ENCODE data around the gene LOXHD1.

The LOXHD1 gene

DNA sequence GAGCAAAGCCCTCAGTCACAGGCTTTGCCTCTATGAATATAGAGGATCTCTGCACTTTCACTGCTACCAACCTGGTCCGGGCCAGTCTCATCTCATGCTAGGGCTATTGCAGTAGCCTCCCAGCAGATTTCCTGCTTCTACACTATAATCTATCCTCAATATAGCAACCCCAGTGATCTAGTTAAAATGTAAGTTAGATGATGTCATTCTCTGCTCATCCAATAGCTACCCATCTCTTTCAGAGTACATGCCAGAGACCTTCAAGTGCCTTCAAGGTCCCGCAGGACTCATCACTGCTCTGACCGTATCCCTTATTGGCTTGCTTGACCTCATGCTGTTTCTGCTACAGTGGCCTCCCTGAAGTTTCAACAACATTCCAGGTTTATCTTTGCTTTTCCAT, 186.3 kb downstream of the LOXHD1 start:
- DNase-seq, result no peak

GRCh38 chr18:46469186-46469915, 187.7 kb downstream of the LOXHD1 start:
- DNase-seq, result no peak

- DNase-seq, result no peak
Observed at GRCh38 chr18:46468426-46469180, 188.4 kb downstream of the LOXHD1 start.

DNA sequence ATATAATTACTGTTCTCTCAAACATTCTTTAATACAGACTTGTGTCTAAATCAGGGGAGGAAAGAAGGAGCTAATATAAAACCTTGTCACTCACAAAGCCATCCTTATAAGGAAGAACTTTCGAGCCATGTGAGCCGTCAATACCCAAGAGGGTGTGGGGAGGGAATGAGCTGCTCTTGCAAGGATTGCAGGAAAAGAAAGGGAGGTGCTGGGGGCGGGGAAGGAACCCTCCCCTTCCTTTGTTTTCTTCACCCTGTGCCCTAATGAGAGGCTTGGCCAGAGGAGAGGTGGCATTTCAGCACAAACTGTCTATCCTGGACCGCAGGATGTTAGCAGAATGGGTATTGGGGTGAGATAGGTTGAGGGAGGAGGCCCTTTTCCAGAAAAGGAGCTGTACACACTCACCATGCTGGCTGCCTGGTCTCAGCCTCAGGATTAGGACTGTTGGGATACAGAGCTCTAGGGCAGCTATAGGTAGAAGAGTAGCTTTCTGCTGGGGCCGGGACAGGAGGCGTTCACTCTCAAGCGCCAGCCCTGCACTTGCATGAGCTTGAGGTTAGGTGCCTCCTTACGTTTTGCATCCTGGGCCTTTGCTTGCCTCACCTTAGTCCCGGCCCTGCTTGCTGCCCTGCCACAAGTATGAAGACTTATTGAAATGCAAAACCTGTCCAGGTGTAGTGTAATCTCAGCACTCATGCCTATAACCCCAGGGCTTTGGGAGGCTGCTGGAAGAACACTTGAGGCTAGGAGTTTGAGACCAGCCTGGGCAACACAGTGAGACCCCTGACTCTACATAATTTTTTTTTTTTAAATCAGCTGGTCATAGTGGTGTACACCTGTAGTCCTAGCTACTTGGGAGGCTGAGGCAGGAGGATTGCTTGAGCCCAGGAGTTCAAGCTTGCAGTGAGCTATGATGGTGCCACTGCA, 190.5 kb downstream of the LOXHD1 start:
- DNase-seq, result no peak

DNA sequence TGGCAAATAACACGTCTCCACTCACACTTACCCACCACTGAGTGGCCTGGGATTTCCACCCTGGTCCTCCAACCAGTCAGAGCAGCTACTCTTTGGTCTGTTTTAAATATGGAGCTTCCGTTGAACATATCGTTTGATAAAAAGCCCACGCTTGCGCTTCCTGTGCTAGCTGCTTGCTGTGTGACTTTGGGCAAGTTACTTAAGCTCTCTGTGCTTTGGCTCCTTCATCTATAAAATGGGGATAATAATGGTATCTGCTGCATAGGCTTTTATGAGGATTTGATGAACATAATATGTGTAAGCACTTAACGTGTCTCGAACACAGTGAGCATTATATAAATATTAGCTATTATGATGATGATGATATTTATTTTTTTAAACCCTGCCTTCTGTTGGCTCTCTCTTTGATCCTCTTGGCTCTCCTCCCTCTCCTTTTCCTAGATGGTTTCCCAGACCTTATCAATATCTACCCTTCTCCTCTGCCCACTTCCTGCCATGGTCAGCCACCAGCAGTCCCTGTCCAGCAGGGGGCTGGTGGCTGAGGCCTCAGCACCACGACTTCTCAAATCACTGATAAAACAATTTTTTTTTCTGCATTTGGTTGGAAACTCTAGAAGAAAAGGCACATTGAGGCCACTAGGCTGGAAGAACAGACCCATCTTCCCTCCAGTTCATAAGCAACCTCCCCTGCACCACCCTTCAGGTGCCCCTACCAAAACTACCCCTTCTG, 191.9 kb downstream of the LOXHD1 start:
- DNase-seq, result no peak

DNA sequence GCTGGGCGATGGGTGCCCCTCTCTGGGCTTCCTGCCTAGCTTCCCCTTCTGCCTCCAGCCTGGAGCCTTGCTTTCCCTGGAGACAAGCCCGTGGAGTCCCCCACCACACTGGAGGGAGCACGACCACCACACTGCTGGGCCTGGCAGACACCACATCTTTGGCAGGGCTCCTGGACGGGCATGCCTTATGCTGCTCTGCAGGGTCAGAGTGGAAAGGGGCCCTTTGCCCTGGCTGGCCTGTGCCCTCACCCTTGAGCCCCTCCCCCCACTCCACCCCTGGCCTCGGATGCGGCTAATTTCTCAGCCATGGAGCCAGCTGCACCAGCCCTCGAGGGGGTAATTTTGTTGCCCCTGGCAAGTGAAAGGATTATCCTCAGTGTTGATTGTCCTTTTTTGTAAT, 194.5 kb downstream of the LOXHD1 start:
- DNase-seq, result no peak

GRCh38 chr18:46461993-46462392, 195.0 kb downstream of the LOXHD1 start:
- no peak for DNase-seq

DNA sequence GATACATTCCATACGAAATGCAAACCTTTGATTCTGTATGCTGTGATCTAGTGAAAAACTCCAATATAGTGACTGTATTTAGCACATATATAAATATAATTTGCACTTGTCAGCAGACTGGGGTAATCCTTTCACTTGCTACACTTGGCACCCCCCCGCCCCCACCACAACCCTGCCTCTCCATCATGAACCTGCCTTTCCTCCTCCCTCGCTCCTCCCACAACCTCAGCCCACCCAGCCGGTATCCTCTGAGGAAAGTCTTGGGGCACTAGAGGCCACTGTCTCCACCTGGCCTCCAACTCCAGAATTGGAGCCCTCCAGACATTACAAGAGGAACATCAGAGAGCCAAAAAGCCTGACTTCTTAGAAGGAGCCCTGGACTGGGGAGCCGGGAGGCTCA, 196.3 kb downstream of the LOXHD1 start:
- DNase-seq, result no peak

DNA sequence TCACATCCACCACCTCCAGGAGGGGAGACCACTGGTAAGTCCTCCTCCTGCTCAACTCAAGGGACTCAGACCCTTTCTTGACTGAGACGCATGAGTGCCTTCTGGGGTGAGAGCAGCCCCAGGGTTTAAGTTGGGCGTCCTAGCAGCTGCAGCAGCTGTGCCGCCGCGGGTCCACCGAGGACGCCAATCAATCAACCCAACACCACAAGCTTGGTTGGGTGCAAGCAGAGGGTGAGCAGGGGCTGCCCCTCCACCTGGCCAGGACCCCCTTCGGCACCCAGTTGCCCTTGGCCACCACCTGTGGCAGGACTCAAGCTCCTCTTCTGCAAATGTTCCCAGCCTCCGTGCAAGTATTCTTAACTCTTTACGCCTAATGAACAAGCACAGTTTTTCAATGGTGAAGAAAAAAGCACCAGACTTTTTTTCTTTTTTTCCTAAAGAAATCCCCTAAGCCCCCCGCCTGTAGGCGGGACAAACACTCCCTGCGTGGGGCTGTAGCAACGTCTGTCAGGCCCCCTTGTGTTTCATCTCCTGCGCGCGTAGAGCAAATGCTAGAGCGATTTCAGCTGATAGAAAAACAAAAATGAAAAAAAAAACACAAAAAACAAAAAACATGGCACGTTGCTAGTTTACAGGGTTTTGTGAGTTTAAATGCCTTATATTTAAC, 197.1 kb downstream of the LOXHD1 start:
- no peak for DNase-seq

GRCh38 chr18:46458472-46458871, 198.5 kb downstream of the LOXHD1 start:
- no peak for DNase-seq

DNA sequence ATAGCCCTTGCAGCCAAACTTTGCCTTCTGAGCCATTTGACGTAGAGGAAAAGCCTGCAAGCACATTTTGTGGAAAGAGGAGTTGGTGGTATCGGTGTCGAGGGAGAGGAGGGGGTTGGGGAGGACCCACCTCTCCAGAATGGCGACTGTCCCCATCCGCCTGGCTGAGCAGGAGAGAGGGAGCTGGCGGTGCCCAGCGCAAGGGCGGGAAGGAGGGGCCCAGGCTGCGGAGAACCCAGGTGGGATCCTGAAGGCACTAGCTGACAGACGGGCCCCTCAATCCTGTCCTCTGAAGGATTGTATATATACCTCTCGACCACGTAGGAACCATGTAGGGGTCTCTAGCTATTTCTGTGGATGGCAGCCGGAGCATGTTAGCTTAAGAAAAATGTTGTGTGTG, 200.3 kb downstream of the LOXHD1 start:
- DNase-seq, result no peak

DNA sequence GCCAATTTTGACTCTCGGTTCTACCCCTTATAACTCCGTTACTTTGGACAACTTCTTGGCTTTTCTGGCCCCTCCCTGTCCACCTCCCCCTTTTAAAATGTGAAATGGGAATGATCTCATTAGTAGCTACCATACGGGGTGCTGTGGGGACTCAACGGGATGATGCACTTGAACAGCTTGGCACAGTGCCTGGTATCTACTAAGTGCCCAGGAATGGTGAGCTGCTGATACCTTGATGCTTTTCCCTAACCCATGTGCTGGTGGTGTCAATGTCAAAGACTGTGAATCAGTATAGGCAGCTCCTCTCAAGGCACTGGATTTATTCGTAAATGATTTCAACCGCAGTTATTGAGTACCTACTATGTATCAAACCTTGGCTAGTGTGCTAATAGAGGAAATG, 204.2 kb downstream of the LOXHD1 start:
- DNase-seq, result no peak

DNA sequence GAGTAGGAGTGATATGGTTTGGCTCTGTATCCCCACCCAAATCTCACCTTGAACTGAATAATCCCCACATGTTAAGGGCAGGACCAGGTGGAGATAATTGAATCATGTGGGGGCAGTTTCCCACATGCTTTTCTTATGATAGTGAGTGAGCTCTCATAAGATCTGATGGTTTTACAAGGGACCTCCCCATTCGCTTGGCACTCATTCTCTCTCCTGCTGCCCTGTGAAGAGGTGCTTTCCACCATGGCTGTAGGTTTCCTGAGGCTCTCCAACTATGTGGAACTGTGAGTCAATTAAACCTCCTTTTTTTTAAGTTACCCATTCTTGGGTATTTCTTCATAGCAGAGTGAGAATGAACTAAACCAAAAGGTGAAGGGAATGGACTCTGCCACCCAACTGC, 207.5 kb downstream of the LOXHD1 start:
- no peak for DNase-seq

DNA sequence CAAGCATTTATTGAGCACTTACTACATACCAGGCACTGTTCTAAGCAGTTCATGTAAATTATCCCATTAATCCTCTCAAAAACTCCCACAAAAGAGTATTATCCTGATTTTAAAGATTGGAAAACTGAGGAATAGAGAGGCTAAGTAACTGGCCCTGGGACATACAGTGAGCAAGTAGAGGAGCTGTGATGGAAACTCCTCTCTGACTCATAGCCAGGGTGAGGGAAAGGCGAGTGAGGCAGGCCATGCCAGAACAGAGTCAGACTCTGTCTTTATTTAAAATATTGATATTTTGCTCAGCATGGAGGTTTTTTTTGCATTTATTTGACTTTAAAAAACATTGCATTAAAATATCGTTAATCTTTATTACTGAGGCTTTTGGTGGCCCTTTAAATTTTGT, 208.0 kb downstream of the LOXHD1 start:
- no peak for DNase-seq

DNA sequence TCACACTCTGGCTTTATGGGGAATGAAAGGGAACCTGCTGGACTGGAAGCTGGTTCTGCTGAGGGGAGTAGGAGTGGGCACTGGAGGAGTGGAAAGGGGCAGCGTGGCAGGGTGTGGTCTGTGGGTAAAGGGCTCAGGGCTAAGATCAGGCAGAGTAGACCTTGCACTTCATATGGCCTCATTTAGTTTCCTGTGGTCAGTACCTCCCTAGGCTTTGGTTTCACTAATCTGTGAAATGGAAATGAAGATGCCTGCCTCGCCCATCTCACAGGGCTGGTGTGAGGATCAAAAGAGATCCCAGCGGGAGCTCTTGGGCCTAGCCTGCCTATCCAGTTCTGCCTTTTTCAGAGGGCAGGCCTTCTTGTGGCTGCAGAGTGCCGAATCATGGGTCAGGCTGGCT, 208.7 kb downstream of the LOXHD1 start:
- no peak for DNase-seq

- no peak for DNase-seq
Observed at GRCh38 chr18:46447792-46448191, 209.2 kb downstream of the LOXHD1 start.

DNA sequence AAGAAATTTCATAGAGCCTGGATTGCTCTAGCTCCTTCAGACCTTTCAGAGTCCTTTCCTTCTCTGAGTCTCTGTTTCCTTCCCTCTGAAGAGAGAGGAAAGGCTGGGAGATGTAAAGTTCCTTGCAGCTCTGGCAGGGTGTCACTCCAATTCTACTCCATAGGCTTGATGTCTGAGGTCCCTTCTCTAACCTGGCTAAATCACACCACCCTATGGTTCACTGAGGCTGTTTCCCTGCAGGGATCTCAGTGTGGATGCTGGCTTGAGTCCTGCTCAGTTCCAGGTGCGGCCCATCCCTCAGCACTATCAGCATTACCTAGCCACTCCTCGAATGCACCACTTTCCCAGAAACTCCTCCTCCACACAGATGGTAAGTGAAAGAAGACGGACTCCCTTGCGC, 209.7 kb downstream of the LOXHD1 start:
- no peak for DNase-seq

DNA sequence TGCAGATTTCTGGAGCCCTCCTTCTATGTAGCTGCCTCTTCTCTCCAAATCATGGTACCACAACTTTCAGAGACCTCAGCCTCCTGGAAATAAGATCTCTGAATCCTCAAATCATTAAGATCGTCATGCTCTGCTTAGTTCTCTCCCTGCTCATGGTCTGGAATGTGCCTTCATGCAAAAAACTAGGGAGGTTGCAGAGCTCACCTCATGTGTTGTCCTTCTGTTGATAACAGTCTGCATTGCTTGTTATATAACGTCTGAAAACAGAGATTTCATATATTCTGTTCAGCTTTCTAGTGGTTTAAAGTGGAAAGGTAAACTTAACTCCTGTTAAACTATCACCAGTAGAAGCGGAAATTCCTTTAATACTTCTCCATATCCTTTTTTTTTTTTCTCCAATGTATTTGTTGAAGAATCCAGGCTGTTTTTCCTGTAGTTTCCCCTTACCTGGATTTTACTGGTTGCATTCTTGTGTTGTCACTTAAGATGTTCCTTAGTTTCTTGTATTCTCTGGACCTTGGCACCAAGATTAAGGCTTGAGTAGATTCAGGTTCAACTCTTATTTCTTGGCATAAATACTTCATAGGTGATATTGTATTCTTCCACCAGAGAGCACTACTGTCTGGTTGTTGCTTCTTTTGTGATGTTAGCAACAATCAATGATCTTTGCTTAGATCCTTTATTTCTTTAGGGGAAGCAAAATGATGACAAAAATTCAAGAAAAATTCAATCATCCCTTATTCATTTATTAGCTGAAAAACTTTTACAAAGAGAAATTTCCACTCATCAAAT, 211.3 kb downstream of the LOXHD1 start:
- no peak for DNase-seq

DNA sequence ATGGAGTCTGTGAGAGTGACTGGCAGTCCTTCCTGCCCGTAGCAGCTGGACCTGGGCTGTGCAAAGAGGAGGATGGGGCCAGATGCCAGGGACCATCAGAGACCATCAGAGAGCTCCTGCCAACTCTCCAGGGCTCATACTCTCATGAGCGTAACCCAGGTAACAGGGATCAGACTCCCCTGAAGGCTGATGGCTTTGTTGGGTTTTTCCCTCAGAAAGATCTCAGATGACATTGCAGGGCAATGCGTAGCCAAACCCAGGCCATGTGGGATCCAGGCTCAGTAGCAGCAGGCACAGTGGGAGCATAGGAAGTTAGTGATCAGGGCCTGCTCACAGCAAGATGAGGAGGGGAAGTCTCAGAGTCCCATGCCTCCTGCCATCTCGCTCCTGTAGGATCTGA, 218.0 kb downstream of the LOXHD1 start:
- DNase-seq, result no peak

DNA sequence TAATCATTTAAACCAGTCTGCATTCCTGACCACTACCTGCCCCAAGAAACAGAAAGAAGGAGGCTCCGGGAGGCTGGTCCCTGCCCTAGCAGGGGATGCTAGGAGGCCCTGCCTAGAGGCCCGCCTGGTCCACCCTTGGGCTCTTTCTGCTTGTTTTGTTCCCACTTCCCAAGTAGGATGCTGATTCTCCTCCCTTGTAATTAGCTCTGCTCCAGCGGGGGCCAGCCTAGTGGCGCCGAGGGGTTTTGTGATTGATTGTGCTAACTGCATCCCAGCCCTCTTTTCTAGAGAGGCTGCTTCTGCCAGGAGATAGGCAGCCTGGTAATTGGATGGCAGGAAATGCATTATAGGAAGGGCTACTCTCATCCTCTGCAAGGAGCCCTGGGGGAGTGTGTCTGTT, 220.0 kb downstream of the LOXHD1 start:
- DNase-seq, result no peak

DNA sequence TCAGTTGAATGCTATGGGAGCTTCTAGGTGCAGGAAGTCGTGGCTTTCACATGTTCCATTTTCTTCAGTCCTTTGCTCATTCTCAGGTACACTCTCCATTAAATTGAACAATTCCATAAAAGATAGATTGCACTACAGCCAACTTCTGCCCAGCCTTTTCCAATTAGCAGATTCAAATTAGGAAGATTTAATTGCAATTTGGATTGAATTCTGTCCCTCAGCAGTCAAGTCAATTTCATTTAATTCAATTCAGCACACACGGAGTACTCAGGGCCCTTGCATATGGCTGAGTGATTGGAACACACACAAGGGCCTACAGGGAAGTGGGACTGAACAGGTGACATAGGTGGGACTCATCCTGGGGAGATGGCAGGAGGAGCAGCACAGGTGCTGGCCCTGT, 220.4 kb downstream of the LOXHD1 start:
- DNase-seq, result no peak

Measured in stimulated activated CD4-positive, alpha-beta T cell treated with anti-CD3 and anti-CD28 coated beads, Interleukin-4, amount 100 ng/mL, for 4 hours (primary cell).